GM12878 (cell line): ENCODE results near the gene PRKACG. TPM values are rescaled to one million over a fixed set of nuclear protein-coding genes. Genes with fewer than 3 reads are reported as not detected.

ENCODE experiments used
- ATAC-seq: fragments of 200-7000 bp; cut with Tn5 transposase; 3 replicates; pipeline ENCODE4 v1.9.1; 2020; ENCODE audit warnings: mild to moderate bottlenecking, moderate library complexity
- BruUV-seq: library from RNA; stranded (reverse); fragments of 400-500 nt; replicated peaks from 2 replicates; lab custom pipeline; 2021; lab: Mats Ljungman, UMichigan
- CTCF ChIA-PET: fragments of 300-600 bp; sonication (Branson Sonifier 250); formaldehyde crosslinking; extraction: SDS; loops from one replicate; lab custom pipeline; 2021; ENCODE audit warnings: inconsistent platforms; lab: Yijun Ruan, JAX
- POLR2A ChIA-PET: fragments of 350-600 bp; formaldehyde crosslinking; extraction: SDS; loops from one replicate; lab custom pipeline; 2021; ENCODE audit warnings: inconsistent platforms; lab: Charles Lee
- RAD21 ChIA-PET: fragments of 300-600 bp; sonication (Branson Sonifier 250); formaldehyde crosslinking; loops from one replicate; lab custom pipeline; 2023; ENCODE audit warnings: antibody characterized with exemption; ENCODE audit not compliant: unreplicated experiment; lab: Charles Lee
- SMC1A ChIA-PET: fragments of 300-600 bp; sonication (Branson Sonifier 250); formaldehyde crosslinking; loops from one replicate; lab custom pipeline; 2023; ENCODE audit not compliant: unreplicated experiment, uncharacterized antibody; lab: Charles Lee
- DNase-seq: peaks from one replicate; pipeline ENCODE4 v3.0.0-alpha.2; 2011; ENCODE audit warnings: low read depth, low spot score
- FAIRE-seq: peaks from 3 replicates; lab custom pipeline; 2011; peaks lifted over from hg19 to GRCh38; lab: Jason Lieb, UNC
- H2AFZ ChIP-seq: 2 replicates; pipeline ENCODE4 v1.6.0; 2011; ENCODE audit warnings: low read depth, low read length, control low read depth; ENCODE audit not compliant: control insufficient read depth
- H3K27ac ChIP-seq: 2 replicates; pipeline ENCODE4 v1.5.1; 2011; ENCODE audit warnings: control low read depth; ENCODE audit not compliant: control insufficient read depth, insufficient read depth
- H3K27me3 ChIP-seq, 2 experiments: replicated peaks in 1 of 2; 2 replicates each; pipeline versions ENCODE4 v1.6.0 to v1.6.1; 2011; ENCODE audit warnings: low read length in 1 of 2; ENCODE audit not compliant: control insufficient read depth in 2 of 2, insufficient read depth in 2 of 2
- H3K36me3 ChIP-seq, 2 experiments: 2 replicates each; pipeline ENCODE4 v1.5.1; 2011; ENCODE audit warnings: low read length in 1 of 2; ENCODE audit not compliant: control insufficient read depth in 2 of 2, insufficient read depth in 2 of 2
- H3K4me1 ChIP-seq: 2 replicates; pipeline ENCODE4 v1.6.1; 2011; ENCODE audit warnings: mild to moderate bottlenecking, low read length, moderate library complexity, mixed read lengths; ENCODE audit not compliant: control insufficient read depth, insufficient read depth
- H3K4me2 ChIP-seq: 2 replicates; pipeline ENCODE4 v1.6.0; 2011; ENCODE audit warnings: control low read depth; ENCODE audit not compliant: control insufficient read depth, insufficient read depth
- H3K4me3 ChIP-seq: fragments of 200-600 bp; sonication (generic); 2 replicates; pipeline ENCODE4 v1.5.1; 2016
- H3K79me2 ChIP-seq: 2 replicates; pipeline ENCODE4 v1.6.0; 2011; ENCODE audit warnings: low read length; ENCODE audit not compliant: control insufficient read depth, insufficient read depth
- H3K9ac ChIP-seq: 2 replicates; pipeline ENCODE4 v1.8.0; 2011; ENCODE audit warnings: low read length, control low read depth, mixed read lengths; ENCODE audit not compliant: control insufficient read depth, insufficient read depth
- H3K9me3 ChIP-seq: replicated peaks from 3 replicates; pipeline ENCODE4 v1.5.1; 2011; ENCODE audit warnings: mild to moderate bottlenecking, low read length; ENCODE audit not compliant: control insufficient read depth, insufficient read depth
- H4K20me1 ChIP-seq: 2 replicates; pipeline ENCODE4 v1.6.0; 2011; ENCODE audit not compliant: control insufficient read depth, insufficient read depth
- CEBPB ChIP-seq, 2 experiments: fragments of 150-350 bp in 1 of 2; IDR thresholded peaks; 2 replicates each; pipeline ENCODE4 v1.6.1; 2012 to 2014; ENCODE audit warnings: low read depth in 2 of 2, low read length in 2 of 2, borderline replicate concordance in 1 of 2, inconsistent platforms in 1 of 2
- CHD2 ChIP-seq: IDR thresholded peaks from 2 replicates; pipeline ENCODE4 v1.6.1; 2011; ENCODE audit warnings: low read depth, low read length, improper control_type of control experiment, borderline replicate concordance
- DPF2 ChIP-seq: fragments of 450-650 bp; IDR thresholded peaks from 2 replicates; pipeline ENCODE4 v1.6.1; 2017; ENCODE audit warnings: mild to moderate bottlenecking
- EZH2 ChIP-seq: IDR thresholded peaks from 2 replicates; pipeline ENCODE4 v1.6.1; 2012; ENCODE audit warnings: low read depth, mild to moderate bottlenecking, control low read depth, inconsistent platforms, low read length, borderline replicate concordance; ENCODE audit not compliant: control insufficient read depth
- FOXK2 ChIP-seq: fragments of 450-650 bp; IDR thresholded peaks from 2 replicates; pipeline ENCODE4 v1.6.1; 2017; ENCODE audit warnings: mild to moderate bottlenecking, moderate library complexity
- IRF4 ChIP-seq: IDR thresholded peaks from 2 replicates; pipeline ENCODE4 v1.6.1; 2011; ENCODE audit warnings: low read depth, low read length
- JUNB ChIP-seq: IDR thresholded peaks from 2 replicates; pipeline ENCODE4 v1.6.1; 2016; ENCODE audit warnings: antibody characterized with exemption, mild to moderate bottlenecking
- MTA2 ChIP-seq: fragments of 450-650 bp; IDR thresholded peaks from 2 replicates; pipeline ENCODE4 v1.6.1; 2016; ENCODE audit warnings: low read depth, mild to moderate bottlenecking, moderate library complexity
- NBN ChIP-seq: fragments of 450-650 bp; IDR thresholded peaks from 2 replicates; pipeline ENCODE4 v1.6.1; 2016
- NFYB ChIP-seq: IDR thresholded peaks from 2 replicates; pipeline ENCODE4 v1.6.1; 2011; ENCODE audit warnings: low read depth, mild to moderate bottlenecking, low read length, improper control_type of control experiment, moderate library complexity; ENCODE audit not compliant: insufficient read depth
- NR2F1 ChIP-seq: fragments of 450-650 bp; conservative IDR thresholded peaks from 2 replicates; pipeline ENCODE4 v1.6.1; 2017; ENCODE audit warnings: mild to moderate bottlenecking
- RB1 ChIP-seq: fragments of 450-650 bp; formaldehyde crosslinking; IDR thresholded peaks from 2 replicates; pipeline ENCODE4 v1.6.1; 2017; ENCODE audit warnings: mild to moderate bottlenecking, borderline replicate concordance
- SMC3 ChIP-seq: IDR thresholded peaks from 2 replicates; pipeline ENCODE4 v1.6.1; 2011; ENCODE audit warnings: low read length, improper control_type of control experiment, borderline replicate concordance
- SP1 ChIP-seq: IDR thresholded peaks from one replicate; pipeline ENCODE4 v1.6.1; 2011; ENCODE audit warnings: low read depth, low read length
- SUPT20H ChIP-seq: IDR thresholded peaks from 2 replicates; pipeline ENCODE4 v1.6.1; 2011; ENCODE audit warnings: low read depth, mild to moderate bottlenecking, low read length, moderate library complexity, borderline replicate concordance; ENCODE audit not compliant: control insufficient read depth
- TBL1XR1 ChIP-seq: IDR thresholded peaks from 2 replicates; pipeline ENCODE4 v1.6.1; 2012; ENCODE audit warnings: low read depth, low read length, improper control_type of control experiment
- TCF12 ChIP-seq: IDR thresholded peaks from 2 replicates; pipeline ENCODE4 v1.6.1; 2011; ENCODE audit warnings: low read depth, mild to moderate bottlenecking, low read length
- WGBS: methylation state at CpG from one replicate; pipeline ENCODE4 v1.1.6; 2016; ENCODE audit warnings: low lambda C conversion rate; ENCODE audit not compliant: insufficient replicate concordance, insufficient coverage; ENCODE audit errors: missing lambda C conversion rate; 5-methylcytosine and 5-hydroxymethylcytosine counted together
- in situ Hi-C: fragments of 300-500 bp; cut with MboI; formaldehyde crosslinking; loops from 9 replicates; pipeline ENCODE4 v1.14.3; 2018; ENCODE audit warnings: mixed read lengths
- intact Hi-C: fragments of 100-400 bp; cut with micrococcal nuclease; formaldehyde crosslinking; loops from one replicate; pipeline ENCODE4 v1.14.2; 2022; ENCODE audit not compliant: unreplicated experiment
- polyA plus RNA-seq, 11 experiments: library from polyadenylated mRNA; depleted of rRNA in 4 of 11; unstranded in 6 of 11; stranded (reverse) in 5 of 11; fragments of >200 nt; fragmentation: Nextera tagmentation in 4 of 11; fragmentation: Illumina TruSeq in 1 of 11; extraction: Ambion mirVana in 4 of 11; extraction: Trizol in 1 of 11; gene quantifications; 1 replicate in 1 of 11; 2 replicates in 10 of 11; pipeline versions ENCODE4 v1.2.1 to v1.2.3, GENCODE V29; 2011 to 2016; ENCODE audit warnings: inconsistent platforms in 2 of 11, missing spikeins in 2 of 11, low read depth in 1 of 11
- total RNA-seq, 4 experiments: library from RNA; depleted of rRNA in 3 of 4; stranded (reverse); fragments of >200 nt in 3 of 4; fragmentation: Illumina TruSeq in 1 of 4; extraction: Trizol in 1 of 4; gene quantifications; 2 replicates each; pipeline versions ENCODE4 v1.2.1 to v1.2.3, GENCODE V29; 2013 to 2021
- TF ChIP-seq, protein P1 (sequence below): fragments of 450-650 bp; conservative IDR thresholded peaks from 2 replicates; pipeline ENCODE4 v1.6.1; 2017; ENCODE audit warnings: mild to moderate bottlenecking, moderate library complexity
- TF ChIP-seq, protein P2 (sequence below): IDR thresholded peaks from 2 replicates; pipeline ENCODE4 v1.6.1; 2012; ENCODE audit warnings: low read depth, low read length, improper control_type of control experiment
- TF ChIP-seq, protein P3 (sequence below), 3 experiments: IDR thresholded peaks in 2 of 3; conservative IDR thresholded peaks in 1 of 3; 2 replicates each; pipeline ENCODE4 v1.5.1; 2011; ENCODE audit warnings: low read depth in 3 of 3, low read length in 3 of 3, mild to moderate bottlenecking in 3 of 3, control low read depth in 2 of 3, moderate library complexity in 2 of 3, inconsistent platforms in 1 of 3, mixed read lengths in 1 of 3; ENCODE audit not compliant: control insufficient read depth in 2 of 3, insufficient read depth in 1 of 3; ENCODE audit errors: extremely low read depth in 1 of 3

PRKACG gene
- total and polyA plus RNA-seq, 10 of the 15 experiments (the other 5 are each of a cell fraction or from before 2014, with no cell fraction given): not detected

DNA sequence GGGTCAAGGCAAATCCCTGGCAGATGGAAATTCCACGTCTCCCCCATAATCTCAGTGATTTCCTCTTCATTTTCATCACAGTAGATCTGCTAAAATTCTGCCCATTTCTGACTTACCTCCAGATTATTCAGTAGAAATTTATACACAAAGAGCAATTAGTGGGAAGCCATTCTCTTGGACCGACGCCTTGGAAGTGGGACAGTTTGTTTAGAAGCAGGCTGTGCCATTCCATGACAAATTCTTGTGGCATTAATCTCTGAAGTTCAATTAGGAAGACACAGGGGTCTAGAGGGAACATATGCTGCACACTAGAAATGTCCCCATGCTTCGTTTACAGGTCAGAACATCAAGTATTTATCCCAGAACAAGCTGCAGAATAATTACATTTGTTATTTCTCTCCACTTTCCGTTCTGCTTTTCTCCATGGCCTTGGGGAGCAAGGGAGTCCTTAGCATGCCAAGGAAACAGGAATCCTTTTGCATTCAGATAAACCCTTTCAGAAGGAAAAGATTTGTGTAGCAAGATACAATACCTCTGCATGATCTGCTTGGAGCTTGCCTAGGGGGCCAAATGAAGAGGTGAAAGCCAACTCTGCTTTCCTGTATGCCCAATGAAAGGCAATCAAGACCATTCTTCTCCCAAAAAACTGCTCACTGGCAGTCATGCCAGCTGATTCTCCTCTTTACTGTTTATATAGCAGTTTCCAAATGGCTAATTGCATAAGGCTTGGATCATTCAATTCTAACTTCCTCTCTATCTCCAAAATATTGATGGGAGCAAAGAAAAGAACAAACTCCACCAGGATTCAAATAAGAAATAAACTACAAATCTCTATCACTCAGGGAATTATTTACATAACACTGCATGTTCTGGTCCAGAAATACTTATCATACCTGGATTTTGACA lies 2.5 kb upstream of the PRKACG start (continued):
- TF ChIP-seq, protein P1, sequence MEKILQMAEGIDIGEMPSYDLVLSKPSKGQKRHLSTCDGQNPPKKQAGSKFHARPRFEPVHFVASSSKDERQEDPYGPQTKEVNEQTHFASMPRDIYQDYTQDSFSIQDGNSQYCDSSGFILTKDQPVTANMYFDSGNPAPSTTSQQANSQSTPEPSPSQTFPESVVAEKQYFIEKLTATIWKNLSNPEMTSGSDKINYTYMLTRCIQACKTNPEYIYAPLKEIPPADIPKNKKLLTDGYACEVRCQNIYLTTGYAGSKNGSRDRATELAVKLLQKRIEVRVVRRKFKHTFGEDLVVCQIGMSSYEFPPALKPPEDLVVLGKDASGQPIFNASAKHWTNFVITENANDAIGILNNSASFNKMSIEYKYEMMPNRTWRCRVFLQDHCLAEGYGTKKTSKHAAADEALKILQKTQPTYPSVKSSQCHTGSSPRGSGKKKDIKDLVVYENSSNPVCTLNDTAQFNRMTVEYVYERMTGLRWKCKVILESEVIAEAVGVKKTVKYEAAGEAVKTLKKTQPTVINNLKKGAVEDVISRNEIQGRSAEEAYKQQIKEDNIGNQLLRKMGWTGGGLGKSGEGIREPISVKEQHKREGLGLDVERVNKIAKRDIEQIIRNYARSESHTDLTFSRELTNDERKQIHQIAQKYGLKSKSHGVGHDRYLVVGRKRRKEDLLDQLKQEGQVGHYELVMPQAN: no peak

DNA sequence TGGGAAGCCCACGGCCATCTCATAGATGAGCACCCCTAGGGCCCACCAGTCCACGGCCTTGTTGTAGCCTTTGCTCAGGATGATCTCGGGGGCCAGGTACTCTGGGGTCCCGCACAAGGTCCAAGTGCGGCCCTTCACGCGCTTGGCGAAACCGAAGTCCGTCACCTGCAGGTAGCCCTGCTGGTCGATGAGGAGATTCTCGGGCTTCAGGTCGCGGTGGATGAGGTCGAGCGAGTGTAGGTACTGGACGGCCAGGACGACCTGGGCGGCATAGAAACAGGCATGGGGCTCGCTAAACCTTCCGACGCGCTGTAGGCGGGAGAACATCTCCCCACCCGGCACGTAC lies 558 bp downstream of the PRKACG start:
- no peaks in the 10 kb centered on the region for H3K9me3 ChIP-seq
- no peak overlapping the region for H3K27ac ChIP-seq
- ChIA-PET SMC1A (interaction anchor here (1.3 kb wide), 1 partner anchor 14 kb away, joined by 4 read pairs; no protein-coding TSS in a partner anchor), RAD21 (no interaction called here), POLR2A (no interaction called here), CTCF (interaction anchor here (1.0 to 1.2 kb wide), 2 partner anchors 9 to 14 kb away, joined by 4 read pairs; no protein-coding TSS in a partner anchor)
- ATAC-seq: no peak
- in situ Hi-C loops (no loop called here), intact Hi-C loops (no loop called here)
- no peak overlapping the region for H2AFZ ChIP-seq
- H4K20me1 ChIP-seq: no peaks in the 10 kb centered on the region
- no peak for DNase-seq
- H3K9ac ChIP-seq: no peak overlapping the region
- no TSS peak for BruUV-seq
- H3K27me3 ChIP-seq: no peaks in the 10 kb centered on the region
- H3K4me2 ChIP-seq: peak overlapping the region; percentile 55; the same call in 1 of the 2 replicates
- peaks cover 10% of the 10 kb centered on the region; the same call in 1 of the 2 replicates for H3K4me1 ChIP-seq
- H3K36me3 ChIP-seq: peaks cover 0 to 2% of the 10 kb centered on the region in 2 experiments; a peak in 3 of 4 replicates
- no peak overlapping the region for H3K4me3 ChIP-seq
- no peak for FAIRE-seq
- 92% methylated on average over 23 of the region's 26 CpGs for WGBS
- no peaks in the 10 kb centered on the region for H3K79me2 ChIP-seq
- TF ChIP-seq CHD2: no peak
- TF ChIP-seq TBL1XR1: no peak
- no peak for TF ChIP-seq IRF4
- TF ChIP-seq TCF12: no peak
- TF ChIP-seq NBN: no peak
- TF ChIP-seq, protein P2, sequence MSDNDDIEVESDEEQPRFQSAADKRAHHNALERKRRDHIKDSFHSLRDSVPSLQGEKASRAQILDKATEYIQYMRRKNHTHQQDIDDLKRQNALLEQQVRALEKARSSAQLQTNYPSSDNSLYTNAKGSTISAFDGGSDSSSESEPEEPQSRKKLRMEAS: no peak
- TF ChIP-seq RB1: no peak
- no peak for TF ChIP-seq CEBPB (IDR thresholded peaks at IDR 0.05; ENCODE audit: borderline replicate concordance in 1 of 2, low read depth in 2 of 2, low read length in 2 of 2)
- no peak for TF ChIP-seq EZH2
- no peak for TF ChIP-seq SP1
- TF ChIP-seq NR2F1: no peak
- TF ChIP-seq JUNB: no peak
- no peak for TF ChIP-seq SMC3
- no peak for TF ChIP-seq NFYB
- no peak for TF ChIP-seq SUPT20H
- TF ChIP-seq FOXK2: no peak
- TF ChIP-seq, protein P3, sequence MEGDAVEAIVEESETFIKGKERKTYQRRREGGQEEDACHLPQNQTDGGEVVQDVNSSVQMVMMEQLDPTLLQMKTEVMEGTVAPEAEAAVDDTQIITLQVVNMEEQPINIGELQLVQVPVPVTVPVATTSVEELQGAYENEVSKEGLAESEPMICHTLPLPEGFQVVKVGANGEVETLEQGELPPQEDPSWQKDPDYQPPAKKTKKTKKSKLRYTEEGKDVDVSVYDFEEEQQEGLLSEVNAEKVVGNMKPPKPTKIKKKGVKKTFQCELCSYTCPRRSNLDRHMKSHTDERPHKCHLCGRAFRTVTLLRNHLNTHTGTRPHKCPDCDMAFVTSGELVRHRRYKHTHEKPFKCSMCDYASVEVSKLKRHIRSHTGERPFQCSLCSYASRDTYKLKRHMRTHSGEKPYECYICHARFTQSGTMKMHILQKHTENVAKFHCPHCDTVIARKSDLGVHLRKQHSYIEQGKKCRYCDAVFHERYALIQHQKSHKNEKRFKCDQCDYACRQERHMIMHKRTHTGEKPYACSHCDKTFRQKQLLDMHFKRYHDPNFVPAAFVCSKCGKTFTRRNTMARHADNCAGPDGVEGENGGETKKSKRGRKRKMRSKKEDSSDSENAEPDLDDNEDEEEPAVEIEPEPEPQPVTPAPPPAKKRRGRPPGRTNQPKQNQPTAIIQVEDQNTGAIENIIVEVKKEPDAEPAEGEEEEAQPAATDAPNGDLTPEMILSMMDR (IDR thresholded peaks at IDR 0.05 in 2 of 3, conservative IDR thresholded peaks at IDR 0.05 in 1 of 3; ENCODE audit: control insufficient read depth in 2 of 3, extremely low read depth in 1 of 3, insufficient read depth in 1 of 3, low read depth in 3 of 3, low read length in 3 of 3): no peak
- TF ChIP-seq DPF2: no peak
- TF ChIP-seq MTA2: no peak
